HCT116 (cell line): ENCODE data around the gene OR7G1. TPM values are rescaled to one million over a fixed set of nuclear protein-coding genes. Genes with fewer than 3 reads are reported as not detected.

Experiments
- ATAC-seq: fragments of 200-7000 bp; cut with Tn5 transposase; 2 replicates; pipeline ENCODE4 v1.9.1; 2020; ENCODE audit warnings: mild to moderate bottlenecking, moderate library complexity
- BruUV-seq: library from RNA; stranded (reverse); fragments of 400-500 nt; replicated peaks from 2 replicates; lab custom pipeline; 2021; lab: Mats Ljungman, UMichigan
- CTCF ChIA-PET: fragments of 300-600 bp; sonication (Branson Sonifier 250); formaldehyde crosslinking; loops from one replicate; lab custom pipeline; 2021; ENCODE audit warnings: antibody characterized with exemption; lab: Charles Lee
- POLR2A ChIA-PET: fragments of 300-600, 350-600 bp; sonication (Branson Sonifier 250); formaldehyde crosslinking; loops from one replicate; lab custom pipeline; 2021; ENCODE audit warnings: antibody characterized with exemption; lab: Charles Lee
- RAD21 ChIA-PET, 2 experiments: fragments of 300-600 bp; sonication (Branson Sonifier 250); formaldehyde crosslinking; loops; one replicate each; lab custom pipeline; 2023; ENCODE audit warnings: low total read pairs in 2 of 2; ENCODE audit not compliant: uncharacterized antibody in 2 of 2, unreplicated experiment in 2 of 2, low non-redundant PET in 1 of 2; lab: Charles Lee
- DNase-seq: peaks from one replicate; pipeline ENCODE4 v3.0.0-alpha.2; 2010; ENCODE audit warnings: low read depth, low spot score
- H2AFZ ChIP-seq: fragments of 200-600 bp; shearing (Covaris generic), sonication (generic); 2 replicates; pipeline ENCODE4 v1.6.1; 2017; ENCODE audit warnings: low read depth, mixed run types, mixed read lengths, antibody characterized with exemption, low read length; ENCODE audit not compliant: poor library complexity, severe bottlenecking
- H3K27ac ChIP-seq: 2 replicates; pipeline ENCODE4 v1.5.1; 2012; ENCODE audit warnings: low read depth, low read length
- H3K27me3 ChIP-seq: fragments of 200-600 bp; sonication (generic); 2 replicates; pipeline ENCODE4 v1.6.1; 2016; ENCODE audit warnings: mixed run types, low read length, mixed read lengths; ENCODE audit not compliant: insufficient read depth
- H3K36me3 ChIP-seq, 2 experiments: fragments of 200-500 bp in 1 of 2; fragments of 200-600 bp in 1 of 2; sonication (Bioruptor generic) in 1 of 2; sonication (generic) in 1 of 2; 2 replicates each; pipeline versions ENCODE4 v1.5.1 to v1.6.1; 2014 to 2016; ENCODE audit warnings: low read length in 2 of 2, inconsistent platforms in 1 of 2, mixed read lengths in 1 of 2, mixed run types in 1 of 2; ENCODE audit not compliant: insufficient read depth in 2 of 2, control insufficient read depth in 1 of 2
- H3K4me1 ChIP-seq, 2 experiments: fragments of 200-600 bp in 1 of 2; sonication (generic) in 1 of 2; 2 replicates each; pipeline versions ENCODE4 v1.5.1 to v1.6.1; 2012 to 2017; ENCODE audit warnings: low read length in 2 of 2, inconsistent platforms in 1 of 2, mild to moderate bottlenecking in 1 of 2, mixed read lengths in 1 of 2, mixed run types in 1 of 2, moderate library complexity in 1 of 2; ENCODE audit not compliant: insufficient read depth in 2 of 2, control insufficient read depth in 1 of 2
- H3K4me2 ChIP-seq: fragments of 200-600 bp; sonication (generic); 2 replicates; pipeline ENCODE4 v1.6.1; 2017; ENCODE audit warnings: mixed run types, low read length, mixed read lengths
- H3K4me3 ChIP-seq, 2 experiments: fragments of 200-600 bp in 1 of 2; sonication (generic) in 1 of 2; replicated peaks in 1 of 2; 2 replicates each; pipeline ENCODE4 v1.5.1; 2011 to 2016; ENCODE audit warnings: low read length in 2 of 2, control low read depth in 1 of 2, low read depth in 1 of 2, mild to moderate bottlenecking in 1 of 2, mixed read lengths in 1 of 2, mixed run types in 1 of 2
- H3K79me2 ChIP-seq: fragments of 200-600 bp; sonication (generic); 2 replicates; pipeline ENCODE4 v1.6.1; 2017; ENCODE audit warnings: mild to moderate bottlenecking, mixed run types, low read length, moderate library complexity, mixed read lengths; ENCODE audit not compliant: insufficient read depth
- H3K9ac ChIP-seq: fragments of 200-600 bp; sonication (generic); 2 replicates; pipeline ENCODE4 v1.6.1; 2016; ENCODE audit warnings: low read length, mixed read lengths
- H3K9me2 ChIP-seq: fragments of 200-600 bp; sonication (generic), shearing (Covaris generic); 2 replicates; pipeline ENCODE4 v1.6.1; 2017; ENCODE audit warnings: mixed run types, mild to moderate bottlenecking, moderate library complexity; ENCODE audit not compliant: insufficient read depth
- H3K9me3 ChIP-seq, 2 experiments: fragments of 200-500 bp in 1 of 2; fragments of 200-600 bp in 1 of 2; sonication (Bioruptor generic) in 1 of 2; sonication (generic) in 1 of 2; 2 replicates each; pipeline ENCODE4 v1.6.1; 2014 to 2017; ENCODE audit warnings: low read length in 2 of 2, mixed read lengths in 2 of 2, inconsistent platforms in 1 of 2, low read depth in 1 of 2, mild to moderate bottlenecking in 1 of 2, mixed run types in 1 of 2, moderate library complexity in 1 of 2; ENCODE audit not compliant: control insufficient read depth in 1 of 2, insufficient read depth in 1 of 2
- H4K20me1 ChIP-seq: fragments of 200-600 bp; sonication (generic), shearing (Covaris generic); 2 replicates; pipeline ENCODE4 v1.6.1; 2017; ENCODE audit warnings: mixed run types, mild to moderate bottlenecking, moderate library complexity; ENCODE audit not compliant: insufficient read depth
- CEBPB ChIP-seq: IDR thresholded peaks from 2 replicates; pipeline ENCODE4 v1.6.1; 2012; ENCODE audit warnings: low read depth
- CTCF ChIP-seq, 3 experiments: fragments of 200-600 bp in 1 of 3; sonication (generic) in 1 of 3; IDR thresholded peaks in 2 of 3; conservative IDR thresholded peaks in 1 of 3; 2 replicates each; pipeline ENCODE4 v1.5.1; 2012 to 2017; ENCODE audit warnings: low read depth in 2 of 3, low read length in 2 of 3, antibody characterized with exemption in 1 of 3, borderline replicate concordance in 1 of 3, control low read depth in 1 of 3, mild to moderate bottlenecking in 1 of 3, mixed read lengths in 1 of 3, mixed run types in 1 of 3, moderate library complexity in 1 of 3; ENCODE audit not compliant: insufficient read depth in 1 of 3
- EGR1 ChIP-seq: IDR thresholded peaks from 2 replicates; pipeline ENCODE4 v1.6.1; 2012; ENCODE audit warnings: low read depth
- ELF1 ChIP-seq: IDR thresholded peaks from 2 replicates; pipeline ENCODE4 v1.6.1; 2012; ENCODE audit warnings: low read depth, borderline replicate concordance
- EZH2 ChIP-seq: fragments of 200-600 bp; sonication (generic); IDR thresholded peaks from 2 replicates; pipeline ENCODE4 v1.6.1; 2017; ENCODE audit warnings: antibody characterized with exemption, mixed run types
- JUND ChIP-seq: IDR thresholded peaks from 2 replicates; pipeline ENCODE4 v1.6.1; 2012
- POLR2A ChIP-seq: IDR thresholded peaks from 2 replicates; pipeline ENCODE4 v1.7.0; 2011; ENCODE audit warnings: borderline replicate concordance; ENCODE audit not compliant: insufficient read depth, insufficient read length; ENCODE audit errors: extremely low read depth
- REST ChIP-seq: IDR thresholded peaks from 2 replicates; pipeline ENCODE4 v1.6.1; 2012; ENCODE audit warnings: low read depth
- SIN3A ChIP-seq: IDR thresholded peaks from 2 replicates; pipeline ENCODE4 v1.6.1; 2012; ENCODE audit warnings: low read depth
- SP1 ChIP-seq: IDR thresholded peaks from 2 replicates; pipeline ENCODE4 v1.6.1; 2012; ENCODE audit warnings: low read depth
- TCF7L2 ChIP-seq: IDR thresholded peaks from 2 replicates; pipeline ENCODE4 v1.7.0; 2011; ENCODE audit warnings: borderline replicate concordance, inconsistent platforms; ENCODE audit not compliant: insufficient read depth, insufficient read length; ENCODE audit errors: extremely low read depth
- YY1 ChIP-seq: IDR thresholded peaks from 2 replicates; pipeline ENCODE4 v1.6.1; 2011; ENCODE audit warnings: low read length, low read depth, moderate library complexity, mild to moderate bottlenecking; ENCODE audit not compliant: insufficient replicate concordance; ENCODE audit errors: extremely low read depth
- ZFX ChIP-seq: fragments of 450-650 bp; IDR thresholded peaks from 2 replicates; pipeline ENCODE4 v1.6.1; 2017
- intact Hi-C: fragments of 100-400 bp; cut with micrococcal nuclease; formaldehyde crosslinking; loops from 2 replicates; pipeline ENCODE4 v1.10.0; 2022
- total RNA-seq: library from RNA; stranded (reverse); gene quantifications from one replicate; pipeline ENCODE4 v1.2.1, GENCODE V29; 2021; ENCODE audit not compliant: unreplicated experiment
- TF ChIP-seq, protein P1 (sequence below): IDR thresholded peaks from 2 replicates; pipeline ENCODE4 v1.6.1; 2012

The OR7G1 gene
- total RNA-seq, 1 experiment from 2014 or later: not detected

DNA sequence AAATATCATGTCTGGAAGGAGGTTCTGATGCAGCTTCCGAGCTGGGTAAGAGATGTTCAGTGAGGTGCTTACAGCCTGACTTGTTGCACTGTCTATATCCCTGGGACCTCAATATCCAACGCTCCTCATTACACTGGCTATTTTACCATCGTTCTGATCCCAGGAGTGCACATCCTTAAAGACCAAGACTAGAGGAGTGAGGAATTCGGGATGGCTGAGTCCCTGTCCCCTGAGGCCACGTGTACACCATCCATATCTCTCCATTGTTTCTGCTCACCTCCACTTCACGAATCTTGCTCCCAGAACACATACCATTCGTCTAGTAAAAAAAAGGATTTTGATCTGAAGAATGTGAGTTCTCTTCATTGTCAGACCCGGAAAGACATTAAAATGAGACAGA lies 8.2 kb downstream of the OR7G1 start, which contains the start of gene OR7G2:
Gene OR7G2, minus strand, starts transcription at position 101 of the 400 bp plus-strand sequence. CDS start 4,232 bp downstream, outside the sequence.
- Histone ChIP-seq H3K79me2 (no peaks in the 10 kb centered on the region), H3K27ac (no peak within 1 kb of the TSS), H3K4me2 (no peak within 1 kb of the TSS), H4K20me1 (no peaks in the 10 kb centered on the region), H3K9ac (no peak within 1 kb of the TSS), H2AFZ (no peak within 1 kb of the TSS), H3K4me3 (no peak within 1 kb of the TSS), H3K36me3 (no peaks in the 10 kb centered on the region), H3K27me3 (no peaks in the 10 kb centered on the region), H3K9me3 (no peaks in the 10 kb centered on the region), H3K9me2 (no peaks in the 10 kb centered on the region), H3K4me1 (no peaks in the 10 kb centered on the region)
- POLR2A ChIA-PET: no interaction called here
- intact Hi-C loops: no loop called here
- RAD21 ChIA-PET: no interaction called here
- no TSS peak for BruUV-seq
- TF ChIP-seq EGR1 (no peak), SIN3A (no peak), TCF7L2 (no peak), EZH2 (no peak), ZFX (no peak), JUND (no peak), YY1 (no peak)
- TF ChIP-seq, protein P1, sequence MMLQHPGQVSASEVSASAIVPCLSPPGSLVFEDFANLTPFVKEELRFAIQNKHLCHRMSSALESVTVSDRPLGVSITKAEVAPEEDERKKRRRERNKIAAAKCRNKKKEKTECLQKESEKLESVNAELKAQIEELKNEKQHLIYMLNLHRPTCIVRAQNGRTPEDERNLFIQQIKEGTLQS: no peak
- CTCF ChIA-PET: no interaction called here
- DNase-seq (no peak), ATAC-seq (no peak)

- ATAC-seq (no peak), DNase-seq (no peak)
- TF ChIP-seq ELF1 (no peak), CTCF (IDR thresholded peaks at IDR 0.05 in 2 of 3, conservative IDR thresholded peaks at IDR 0.05 in 1 of 3; ENCODE audit: borderline replicate concordance in 1 of 3, insufficient read depth in 1 of 3, low read depth in 2 of 3, low read length in 2 of 3) (no peak), SP1 (no peak), EZH2 (no peak), REST (no peak), POLR2A (no peak), CEBPB (no peak)
- Histone ChIP-seq H3K4me1 (no peaks in the 10 kb centered on the region), H3K27ac (no peak within 1 kb of the TSS), H3K79me2 (no peaks in the 10 kb centered on the region), H3K9me3 (no peaks in the 10 kb centered on the region), H2AFZ (no peak within 1 kb of the TSS), H3K4me3 (no peak within 1 kb of the TSS), H3K36me3 (no peaks in the 10 kb centered on the region), H3K9ac (no peak within 1 kb of the TSS), H3K4me2 (no peak within 1 kb of the TSS), H3K27me3 (no peaks in the 10 kb centered on the region), H4K20me1 (no peaks in the 10 kb centered on the region), H3K9me2 (no peaks in the 10 kb centered on the region)
- ChIA-PET CTCF (no interaction called here), POLR2A (no interaction called here), RAD21 (no interaction called here)
- intact Hi-C loops: no loop called here
- no TSS peak for BruUV-seq
Measured at GRCh38 chr19:9086761-9087160, 28.8 kb downstream of the OR7G1 start, which contains the start of gene OR1M1. OR1M1 (plus strand) TSS chr19:9087061; CDS start chr19:9093245, 6,184 bp downstream.
